Right renal cortex interstitium (tissue), 3 donors: ENCODE results near the gene TEAD1. TPM values are rescaled to one million over a fixed set of nuclear protein-coding genes. Genes with fewer than 3 reads are reported as not detected.

Experiments used
- DNase-seq, 3 donors: peaks; one replicate each; pipeline ENCODE4 v3.0.0-alpha.2; 2013; ENCODE audit warnings: low read depth in 3 of 3, low spot score in 2 of 3
- polyA plus RNA-seq, 3 donors: library from polyadenylated mRNA; unstranded; fragments of 120-200 nt; gene quantifications; one replicate each; pipeline ENCODE4 v1.2.1, GENCODE V29; 2013; ENCODE audit not compliant: insufficient read length in 3 of 3

The TEAD1 gene
- polyA plus RNA-seq, 3 donors = 79.7 to 82.7 (median 80.0) TPM

- no peak for DNase-seq
Observed at GRCh38 chr11:12964650-12965049, 290.4 kb downstream of the TEAD1 start.

- no peak for DNase-seq
Observed at GRCh38 chr11:12966002-12966401, 291.8 kb downstream of the TEAD1 start.

- DNase-seq = no peak
Observed at GRCh38 chr11:12968101-12968500, 293.9 kb downstream of the TEAD1 start.

- no peak for DNase-seq
Observed at GRCh38 chr11:12968826-12969225, 294.6 kb downstream of the TEAD1 start.

- DNase-seq = no peak
Observed at GRCh38 chr11:12971955-12972354, 297.7 kb downstream of the TEAD1 start.

- no peak for DNase-seq
Observed at GRCh38 chr11:12973528-12974181, 299.4 kb downstream of the TEAD1 start.

GRCh38 chr11:12975195-12975594 lies 301.0 kb downstream of the TEAD1 start:
- no peak for DNase-seq

GRCh38 chr11:12979928-12980689 lies 305.9 kb downstream of the TEAD1 start:
- DNase-seq = no peak

GRCh38 chr11:12981676-12982522 lies 307.7 kb downstream of the TEAD1 start:
- no peak for DNase-seq

GRCh38 chr11:12983336-12983735 lies 309.1 kb downstream of the TEAD1 start:
- DNase-seq = no peak

- no peak for DNase-seq
Observed at GRCh38 chr11:12986194-12986898, 312.1 kb downstream of the TEAD1 start.

GRCh38 chr11:12989428-12990161 lies 315.4 kb downstream of the TEAD1 start:
- DNase-seq = no peak

GRCh38 chr11:12990162-12990480 lies 315.9 kb downstream of the TEAD1 start:
- no peak for DNase-seq

- no peak for DNase-seq
Observed at GRCh38 chr11:12991426-12991825, 317.2 kb downstream of the TEAD1 start.

GRCh38 chr11:12993626-12994025 lies 319.4 kb downstream of the TEAD1 start:
- no peak for DNase-seq
